Measurements from ENCODE around the gene TANC1.

TANC1 gene

GRCh38 chr2:159164457-159164911, 196.0 kb downstream of the TANC1 start:
- H3K4me3 ChIP-seq (ENCODE audit: low read depth, low read length): no peak overlapping the region
- no peak for TF ChIP-seq CTCF (IDR thresholded peaks at IDR 0.05; ENCODE audit: low read depth, low read length)
- in situ Hi-C loops (cut with HindIII; ENCODE audit: low sequenced_read_pairs): no loop called here
- no peak for DNase-seq (ENCODE audit: low read depth, low spot score)

DNA sequence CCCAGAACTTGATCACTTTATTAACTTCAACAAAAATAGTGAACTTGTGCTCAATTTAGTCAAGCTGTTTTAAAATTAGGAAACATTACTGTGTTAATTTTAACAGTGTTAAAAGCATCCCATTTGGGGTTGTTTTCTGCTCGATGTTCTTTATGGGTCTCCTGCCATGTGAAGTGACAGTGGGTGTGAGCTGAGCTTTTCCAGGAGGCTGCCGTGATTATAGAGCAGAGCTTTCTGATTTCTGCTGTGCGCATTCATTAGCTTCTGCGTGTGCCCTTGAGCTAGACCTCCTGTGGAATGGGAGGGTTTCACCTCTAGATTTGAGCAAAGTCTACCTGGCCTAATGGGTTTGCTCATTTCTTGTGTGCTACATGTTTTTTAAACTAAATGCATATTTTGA, 196.6 kb downstream of the TANC1 start:
- H3K4me3 ChIP-seq (ENCODE audit: low read depth, low read length): no peak overlapping the region
- no peak for DNase-seq (ENCODE audit: low read depth, low spot score)
- no peak for TF ChIP-seq CTCF (IDR thresholded peaks at IDR 0.05; ENCODE audit: low read depth, low read length)
- in situ Hi-C loops (cut with HindIII; ENCODE audit: low sequenced_read_pairs): no loop called here

- DNase-seq (ENCODE audit: low read depth, low spot score): peak; percentile 39
- in situ Hi-C loops (cut with HindIII; ENCODE audit: low sequenced_read_pairs): no loop called here
- H3K4me3 ChIP-seq (ENCODE audit: low read depth, low read length): no peak overlapping the region
- peak; percentile 40 for TF ChIP-seq CTCF (IDR thresholded peaks at IDR 0.05; ENCODE audit: low read depth, low read length)
These were observed 200.3 kb downstream of the TANC1 start for GRCh38 chr2:159168707-159169106.

- DNase-seq (ENCODE audit: low read depth, low spot score): peak; percentile 42
- in situ Hi-C loops (cut with HindIII; ENCODE audit: low sequenced_read_pairs): no loop called here
- no peak for TF ChIP-seq CTCF (IDR thresholded peaks at IDR 0.05; ENCODE audit: low read depth, low read length)
- H3K4me3 ChIP-seq (ENCODE audit: low read depth, low read length): no peak overlapping the region
These were observed 200.7 kb downstream of the TANC1 start for GRCh38 chr2:159169187-159169586.

- no peak for TF ChIP-seq CTCF (IDR thresholded peaks at IDR 0.05; ENCODE audit: low read depth, low read length)
- in situ Hi-C loops (cut with HindIII; ENCODE audit: low sequenced_read_pairs): no loop called here
- no peak for DNase-seq (ENCODE audit: low read depth, low spot score)
- H3K4me3 ChIP-seq (ENCODE audit: low read depth, low read length): no peak overlapping the region
These were observed 204.0 kb downstream of the TANC1 start for GRCh38 chr2:159172403-159172802.

GRCh38 chr2:159174759-159175158, 206.3 kb downstream of the TANC1 start:
- in situ Hi-C loops (cut with HindIII; ENCODE audit: low sequenced_read_pairs): no loop called here
- no peak for TF ChIP-seq CTCF (IDR thresholded peaks at IDR 0.05; ENCODE audit: low read depth, low read length)

DNA sequence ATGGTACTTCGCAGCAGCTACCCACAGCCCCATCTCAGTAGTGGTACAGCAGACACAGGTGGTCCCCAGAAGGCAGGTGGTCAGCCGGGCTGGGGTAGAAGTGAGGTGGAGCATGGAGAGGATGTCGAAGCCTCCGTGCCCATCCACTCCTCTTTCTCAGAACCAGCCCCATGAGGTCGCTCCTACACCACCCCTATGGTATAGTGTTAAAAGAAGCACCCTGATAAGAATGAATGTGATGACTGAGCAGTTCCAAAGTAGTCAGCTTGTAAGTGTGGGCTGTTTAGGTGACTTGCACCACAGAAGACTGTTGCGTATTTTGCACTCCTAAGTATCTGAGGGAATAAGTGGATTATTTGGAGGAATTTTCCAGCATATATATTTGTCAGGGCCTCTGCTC, 206.7 kb downstream of the TANC1 start:
- TF ChIP-seq CTCF (IDR thresholded peaks at IDR 0.05; ENCODE audit: low read depth, low read length): no peak
- in situ Hi-C loops (cut with HindIII; ENCODE audit: low sequenced_read_pairs): no loop called here
- no peak for DNase-seq (ENCODE audit: low read depth, low spot score)
- no peak overlapping the region for H3K4me3 ChIP-seq (ENCODE audit: low read depth, low read length)

More at GRCh38 chr2:159174759-159175158, 206.3 kb downstream of the TANC1 start:
- H3K4me3 ChIP-seq (ENCODE audit: low read depth, low read length): no peak overlapping the region
- DNase-seq (ENCODE audit: low read depth, low spot score): no peak
